Renal pelvis (tissue), 4 donors: ENCODE results near the gene ACOT11. TPM values are rescaled to one million over a fixed set of nuclear protein-coding genes. Genes with fewer than 3 reads are reported as not detected.

Source experiments
- DNase-seq: peaks from one replicate; pipeline ENCODE4 v3.0.0-alpha.2; 2013
- polyA plus RNA-seq, 3 donors: library from polyadenylated mRNA; unstranded; fragments of 120-200 nt; gene quantifications; one replicate each; pipeline ENCODE4 v1.2.1, GENCODE V29; 2013; ENCODE audit not compliant: insufficient read length in 3 of 3

The ACOT11 gene
- polyA plus RNA-seq, 3 donors, result 14.2 to 20.2 (median 16.0) TPM

GRCh38 chr1:54559111-54559548, 11.1 kb downstream of the ACOT11 start:
- DNase-seq, result no peak

GRCh38 chr1:54559771-54560231, 11.8 kb downstream of the ACOT11 start:
- no peak for DNase-seq

GRCh38 chr1:54564312-54565112, 16.5 kb downstream of the ACOT11 start:
- DNase-seq, result no peak

DNA sequence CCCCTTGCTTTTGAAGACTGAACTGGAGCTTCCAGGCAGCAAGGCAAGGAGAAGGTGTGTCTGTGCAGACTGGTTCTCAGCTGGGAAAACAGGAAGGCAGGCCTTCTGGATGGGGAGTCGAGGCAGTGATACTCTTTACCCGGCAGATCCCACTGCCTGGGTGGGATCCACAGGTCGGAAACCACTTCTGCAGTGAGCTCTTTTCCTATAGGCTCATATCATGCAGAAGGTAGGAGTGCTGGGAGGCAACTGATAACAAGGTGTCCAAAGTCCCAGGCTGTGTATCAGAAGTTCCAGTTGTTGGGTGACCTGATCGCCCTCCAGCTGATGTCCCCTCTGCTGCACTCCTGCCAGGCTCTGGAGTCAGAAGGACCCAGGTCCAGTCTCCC, 17.1 kb downstream of the ACOT11 start:
- no peak for DNase-seq

DNA sequence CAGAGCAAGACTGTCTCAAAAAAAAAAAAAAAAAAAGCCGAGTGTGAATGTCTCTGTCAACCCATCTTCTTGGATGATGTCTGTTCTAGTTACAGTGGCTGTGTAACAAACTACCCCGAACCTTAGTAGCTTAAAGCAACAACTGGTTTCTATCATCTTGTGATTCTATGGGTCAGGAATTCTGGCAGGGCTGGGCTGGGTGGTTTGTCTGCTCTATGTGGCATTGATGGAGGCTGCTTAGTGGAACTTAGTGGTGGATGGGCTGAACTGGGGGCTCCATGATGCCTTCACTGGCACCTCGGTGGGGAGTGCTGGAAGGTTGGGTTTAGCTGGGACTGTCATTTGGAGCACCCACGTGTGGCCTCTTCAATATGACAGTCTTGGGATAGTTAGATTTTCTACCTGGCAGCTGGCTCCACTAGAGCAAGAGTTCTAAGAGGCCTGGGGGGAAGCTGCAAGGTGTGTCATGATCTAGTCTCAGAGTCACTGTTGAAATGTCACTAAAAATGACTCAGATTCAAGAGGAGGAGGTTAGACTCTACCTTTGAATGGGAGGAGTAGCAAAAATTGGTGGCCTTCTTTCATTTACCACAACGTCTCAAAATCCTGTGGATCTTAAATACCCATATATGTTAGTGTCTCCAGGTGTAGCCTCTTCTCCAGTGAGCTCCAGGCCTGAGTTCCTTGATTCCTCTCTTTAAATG, 18.6 kb downstream of the ACOT11 start:
- no peak for DNase-seq

DNA sequence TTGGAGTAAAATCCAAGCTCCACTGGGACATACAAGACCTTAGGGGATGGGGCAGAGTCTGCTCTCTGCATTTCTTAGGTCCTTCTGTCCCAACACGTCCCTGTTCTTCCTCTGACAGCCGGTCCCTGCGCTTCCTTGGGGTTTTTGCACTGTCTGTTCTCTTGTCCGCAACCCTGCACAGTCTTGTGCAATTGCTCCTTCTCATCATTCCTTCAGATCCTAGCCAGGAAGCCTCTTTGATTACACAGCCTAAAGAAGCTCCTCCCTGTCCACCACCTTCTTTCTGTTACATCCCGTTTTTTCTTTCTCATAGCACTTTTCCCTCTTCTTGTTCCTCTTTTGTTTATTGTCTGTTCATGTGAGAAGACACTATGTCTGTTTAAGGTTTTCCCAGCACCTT, 19.9 kb downstream of the ACOT11 start:
- no peak for DNase-seq

GRCh38 chr1:54569339-54569738, 21.3 kb downstream of the ACOT11 start:
- no peak for DNase-seq

- DNase-seq, result no peak
These were observed 22.1 kb downstream of the ACOT11 start for GRCh38 chr1:54570161-54570560.

- DNase-seq, result no peak
These were observed 23.3 kb downstream of the ACOT11 start for GRCh38 chr1:54571326-54571725.

DNA sequence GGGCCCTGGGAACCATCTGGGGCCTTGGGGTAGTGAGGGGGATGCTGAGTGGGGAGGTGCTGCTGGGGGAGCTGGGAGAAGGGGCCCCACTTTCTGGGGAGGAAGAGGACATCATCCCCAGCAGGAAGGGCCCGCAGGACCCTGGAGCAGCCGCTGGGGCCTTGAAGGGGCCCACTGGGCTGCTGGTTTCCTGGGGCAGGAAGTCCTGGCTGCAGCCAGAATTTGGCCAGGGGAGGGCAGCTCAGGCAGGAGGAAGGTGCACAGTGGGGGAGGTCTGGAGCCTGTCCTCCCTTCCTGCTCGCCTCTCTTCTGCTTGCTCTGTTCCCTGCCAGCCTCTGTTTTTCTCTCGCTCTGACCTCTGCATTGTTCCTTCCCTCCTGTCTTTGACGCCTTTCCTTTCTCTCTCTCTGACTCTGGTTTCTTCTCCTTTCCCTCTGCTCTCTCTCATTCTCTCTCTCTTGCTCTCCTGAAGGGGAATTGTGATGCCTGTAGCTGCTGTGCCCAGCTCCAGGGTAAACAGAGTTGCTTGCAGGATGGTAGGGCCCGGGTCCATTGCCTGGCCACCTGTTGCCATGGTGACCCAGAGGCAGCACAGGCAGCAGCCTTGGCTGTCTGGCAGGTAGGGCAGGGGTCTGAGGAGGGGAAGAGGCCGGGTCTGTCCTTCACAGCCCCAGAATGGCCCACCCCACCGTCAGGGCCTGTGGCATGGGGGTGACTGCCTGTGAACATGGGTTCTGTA, 23.9 kb downstream of the ACOT11 start:
- DNase-seq, result no peak

DNA sequence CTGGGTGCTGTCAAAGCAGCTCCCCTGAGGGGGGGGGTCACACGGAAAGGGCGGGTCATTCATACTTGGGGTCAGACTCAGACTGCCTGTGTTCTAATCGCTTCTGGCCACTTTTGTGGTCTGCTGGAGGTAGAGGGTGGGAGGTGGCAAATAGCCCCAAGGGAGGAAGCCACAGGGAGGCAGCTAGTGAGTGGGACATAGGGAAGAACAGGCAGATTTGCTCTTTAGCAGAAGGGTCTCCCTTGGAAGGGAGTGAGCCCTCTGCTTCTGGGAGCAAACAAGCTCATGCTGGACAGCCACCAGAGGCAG, 24.5 kb downstream of the ACOT11 start:
- DNase-seq, result no peak

- DNase-seq, result no peak
These were observed 26.2 kb downstream of the ACOT11 start for GRCh38 chr1:54574158-54574778.

GRCh38 chr1:54575161-54575560, 27.1 kb downstream of the ACOT11 start:
- no peak for DNase-seq

- no peak for DNase-seq
These were observed 27.7 kb downstream of the ACOT11 start for GRCh38 chr1:54575605-54576290.

- peak; percentile 54 for DNase-seq
These were observed 29.6 kb downstream of the ACOT11 start for GRCh38 chr1:54577612-54578011.

DNA sequence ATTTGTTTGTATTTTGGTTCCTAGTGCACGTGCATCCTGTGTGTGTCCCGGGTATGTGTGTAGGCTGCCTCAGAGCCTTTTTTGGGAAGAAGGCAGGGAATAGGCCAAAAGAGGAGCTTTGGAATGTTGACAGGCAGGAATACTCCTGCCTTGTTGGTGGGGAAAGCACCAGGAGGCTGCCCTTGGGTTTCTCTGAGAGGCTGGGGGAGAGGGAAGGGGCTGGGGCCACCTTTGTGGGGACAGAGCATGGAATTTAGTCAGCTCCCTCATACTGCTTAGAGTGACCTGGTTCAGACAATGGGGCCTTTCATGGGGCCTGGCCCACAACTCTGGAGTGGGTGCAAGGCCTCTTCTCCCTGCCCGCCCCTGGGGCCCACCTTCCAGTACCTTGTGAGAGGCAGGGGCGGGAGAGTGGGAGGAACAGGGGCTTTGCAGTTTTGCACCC, 31.3 kb downstream of the ACOT11 start:
- no peak for DNase-seq

DNA sequence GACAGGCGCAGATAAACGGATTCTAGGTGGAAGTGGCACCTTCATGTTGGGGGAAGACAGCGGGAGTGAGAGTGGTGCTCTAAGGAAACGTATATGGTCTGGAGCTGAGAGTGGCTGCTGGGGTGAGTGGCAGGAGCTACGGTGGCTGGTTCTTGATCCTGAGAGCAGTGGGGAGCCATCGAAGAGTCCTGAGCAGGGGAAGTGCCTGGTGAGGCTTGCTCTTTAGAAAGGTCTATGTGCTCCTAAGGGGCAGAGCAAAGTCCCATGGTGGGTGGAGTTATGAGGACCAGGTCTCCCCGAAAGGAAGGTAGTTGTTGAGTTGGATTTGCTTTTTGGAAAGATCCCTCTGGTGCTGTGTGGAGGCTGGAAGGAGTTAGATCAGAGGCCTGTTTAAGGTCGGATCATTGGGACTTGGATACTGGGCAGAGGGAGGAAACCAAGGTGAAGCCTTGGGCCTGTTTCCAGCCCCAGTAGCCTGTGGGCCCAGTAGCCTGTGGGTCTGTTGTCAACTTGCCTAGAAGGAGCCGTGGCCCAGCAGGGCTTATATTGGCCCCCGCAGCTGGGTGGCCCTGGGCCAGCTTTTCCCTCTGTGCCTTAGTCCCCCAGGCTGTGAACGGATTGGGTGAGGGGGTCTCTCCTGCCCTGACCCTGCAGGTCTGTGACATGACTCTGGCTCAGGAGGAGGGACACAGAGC, 33.0 kb downstream of the ACOT11 start:
- DNase-seq, result no peak

DNA sequence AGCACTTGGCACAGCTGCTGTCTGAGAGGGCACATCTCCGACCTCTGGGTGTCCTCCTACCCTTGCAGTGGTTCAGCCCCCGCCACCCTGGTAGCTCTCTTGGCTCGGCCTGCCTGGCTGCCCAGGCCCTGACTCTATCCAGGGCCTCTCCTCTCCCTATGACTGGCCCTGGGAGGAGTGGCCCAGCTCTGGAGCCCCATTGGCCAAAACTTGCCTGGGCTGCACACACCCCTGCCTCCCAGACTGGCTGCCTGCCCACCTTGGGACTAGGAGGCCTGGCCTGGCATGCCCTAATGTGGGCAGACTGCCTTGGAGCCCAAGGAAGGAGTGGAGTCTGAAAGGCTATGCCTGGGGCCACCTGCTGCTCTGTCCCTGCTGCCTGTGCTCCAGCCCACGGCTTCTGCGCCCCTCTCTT, 33.6 kb downstream of the ACOT11 start:
- DNase-seq, result peak; percentile 44

- peak; percentile 86 for DNase-seq
These were observed 34.7 kb downstream of the ACOT11 start for GRCh38 chr1:54582566-54583306.

DNA sequence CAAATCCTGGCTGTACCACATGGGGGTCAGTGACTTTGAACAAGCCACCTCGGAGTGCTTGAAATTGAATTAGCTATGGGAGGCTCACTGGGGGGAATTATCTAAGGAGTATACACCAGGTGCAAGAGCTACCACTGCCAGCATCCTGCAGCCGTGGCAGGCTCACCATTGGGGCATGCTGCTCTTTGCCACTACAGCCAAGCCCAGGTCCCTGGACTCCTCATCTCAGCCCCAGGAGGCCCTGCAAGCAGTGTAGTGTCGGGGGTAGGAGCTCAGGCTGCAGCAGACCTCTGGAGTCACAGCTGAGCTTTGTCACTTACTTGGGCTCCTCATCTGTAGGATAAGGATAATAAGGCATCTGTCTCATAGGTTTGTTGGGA, 35.3 kb downstream of the ACOT11 start:
- DNase-seq, result no peak
